PC-9 (cell line): ENCODE data around the gene OLFML2A. TPM values are rescaled to one million over a fixed set of nuclear protein-coding genes. Genes with fewer than 3 reads are reported as not detected.

Experiments
- BruUV-seq: library from RNA; stranded (reverse); fragments of 400-500 nt; replicated peaks from 2 replicates; lab custom pipeline; 2021; lab: Mats Ljungman, UMichigan
- CTCF ChIA-PET: fragments of 300-600 bp; sonication (Branson Sonifier 250); formaldehyde crosslinking; loops from one replicate; lab custom pipeline; 2022; ENCODE audit warnings: antibody characterized with exemption; lab: Charles Lee
- POLR2A ChIA-PET: fragments of 300-600 bp; sonication (Branson Sonifier 250); formaldehyde crosslinking; loops from one replicate; lab custom pipeline; 2022; ENCODE audit warnings: antibody characterized with exemption; ENCODE audit not compliant: unreplicated experiment; lab: Charles Lee
- DNase-seq, 2 experiments: peaks; one replicate each; pipeline versions ENCODE4 v3.0.0 to v3.0.0-alpha.2; 2015 to 2022; ENCODE audit warnings: mixed read lengths in 1 of 2
- H2AFZ ChIP-seq: fragments of 200-600 bp; sonication (generic); 2 replicates; pipeline ENCODE4 v1.8.1; 2017; ENCODE audit warnings: antibody characterized with exemption
- H3F3A ChIP-seq: fragments of 200-600 bp; sonication (generic); 2 replicates; pipeline ENCODE4 v1.8.1; 2017; ENCODE audit warnings: antibody characterized with exemption, mild to moderate bottlenecking, low read depth; ENCODE audit not compliant: insufficient read depth
- H3K27ac ChIP-seq: fragments of 200-600 bp; sonication (generic); 2 replicates; pipeline ENCODE4 v1.6.1; 2016; ENCODE audit warnings: mixed run types
- H3K27me3 ChIP-seq: fragments of 200-600 bp; sonication (generic); 2 replicates; pipeline ENCODE4 v1.6.1; 2016; ENCODE audit warnings: low read depth, mixed run types; ENCODE audit not compliant: insufficient read depth
- H3K36me3 ChIP-seq: fragments of 200-600 bp; sonication (generic); 2 replicates; pipeline ENCODE4 v1.6.1; 2016; ENCODE audit warnings: low read depth, mixed run types
- H3K4me1 ChIP-seq: fragments of 200-600 bp; sonication (generic); replicated peaks from 2 replicates; pipeline ENCODE4 v1.6.1; 2016; ENCODE audit warnings: mixed run types; ENCODE audit not compliant: insufficient read depth
- H3K4me2 ChIP-seq: fragments of 200-600 bp; sonication (generic); 2 replicates; pipeline ENCODE4 v1.6.1; 2017; ENCODE audit warnings: mixed run types
- H3K4me3 ChIP-seq: fragments of 200-600 bp; sonication (generic); 2 replicates; pipeline ENCODE4 v1.6.1; 2016; ENCODE audit warnings: mixed run types
- H3K79me2 ChIP-seq: fragments of 200-600 bp; sonication (generic); 2 replicates; pipeline ENCODE4 v1.6.1; 2017; ENCODE audit warnings: low read depth, mixed run types
- H3K9me2 ChIP-seq: fragments of 200-600 bp; sonication (generic); 2 replicates; pipeline ENCODE4 v1.8.1; 2017; ENCODE audit warnings: mild to moderate bottlenecking; ENCODE audit not compliant: insufficient read depth
- H3K9me3 ChIP-seq: fragments of 200-600 bp; sonication (generic); 2 replicates; pipeline ENCODE4 v1.8.1; 2016; ENCODE audit warnings: low read depth; ENCODE audit not compliant: insufficient read depth
- H4K20me1 ChIP-seq: fragments of 200-600 bp; sonication (generic); 2 replicates; pipeline ENCODE4 v1.8.1; 2017; ENCODE audit not compliant: insufficient read depth
- CTCF ChIP-seq: fragments of 200-600 bp; sonication (generic); conservative IDR thresholded peaks from 2 replicates; pipeline ENCODE4 v1.6.1; 2017; ENCODE audit warnings: mixed run types, antibody characterized with exemption, mild to moderate bottlenecking, moderate library complexity
- EZH2 ChIP-seq: fragments of 200-600 bp; sonication (generic); IDR thresholded peaks from 2 replicates; pipeline ENCODE4 v1.8.0; 2017; ENCODE audit warnings: antibody characterized with exemption, low read depth
- intact Hi-C: fragments of 100-400 bp; cut with micrococcal nuclease; formaldehyde crosslinking; loops from one replicate; pipeline ENCODE4 v1.10.0; 2022; ENCODE audit not compliant: unreplicated experiment
- total RNA-seq: library from RNA; stranded (reverse); gene quantifications from 2 replicates; pipeline ENCODE4 v1.2.3, GENCODE V29; 2021

The OLFML2A gene
- total RNA-seq, 1 experiment from 2014 or later = 5.7 TPM

- TF ChIP-seq EZH2 = no peak
- peak; percentile 64 for TF ChIP-seq CTCF
- Histone ChIP-seq H4K20me1 (no peaks in the 10 kb centered on the region), H2AFZ (no peak overlapping the region), H3K4me2 (no peak overlapping the region), H3K27ac (no peak overlapping the region), H3K27me3 (no peaks in the 10 kb centered on the region), H3K9me3 (no peaks in the 10 kb centered on the region), H3K9me2 (no peaks in the 10 kb centered on the region), H3F3A (peaks cover 12% of the 10 kb centered on the region; the same call in 1 of the 2 replicates), H3K79me2 (no peaks in the 10 kb centered on the region), H3K4me3 (no peak overlapping the region), H3K36me3 (no peaks in the 10 kb centered on the region), H3K4me1 (peaks cover 19% of the 10 kb centered on the region)
- DNase-seq = no peak
- no TSS peak for BruUV-seq
- intact Hi-C loops = no loop called here
- ChIA-PET CTCF (interaction anchor here (0.9 to 2.0 kb wide), 7 partner anchors 13 to 69 kb away, joined by 3 to 13 read pairs (median 3); partner anchors contain the start of genes NR6A1 and WDR38), POLR2A (interaction anchor here (0.7 kb wide), 1 partner anchor 20 kb away, joined by 5 read pairs; no protein-coding TSS in a partner anchor)
Observed at GRCh38 chr9:124839612-124840299, 62.8 kb downstream of the OLFML2A start.

- Histone ChIP-seq H3K9me3 (no peaks in the 10 kb centered on the region), H3K27ac (no peak overlapping the region), H3K36me3 (no peaks in the 10 kb centered on the region), H3K4me1 (peaks cover 13% of the 10 kb centered on the region), H2AFZ (no peak overlapping the region), H3K27me3 (no peaks in the 10 kb centered on the region), H3K4me2 (no peak overlapping the region), H3F3A (peaks cover 8% of the 10 kb centered on the region; the same call in 1 of the 2 replicates), H4K20me1 (no peaks in the 10 kb centered on the region), H3K79me2 (no peaks in the 10 kb centered on the region), H3K9me2 (no peaks in the 10 kb centered on the region), H3K4me3 (no peak overlapping the region)
- TF ChIP-seq CTCF = peak; percentile 50; the same call in 1 of the 2 replicates
- TF ChIP-seq EZH2 = no peak
- CTCF ChIA-PET = interaction anchor here (0.8 to 2.0 kb wide), 9 partner anchors 12 to 69 kb away, joined by 3 to 13 read pairs (median 3); partner anchors contain the start of genes NR6A1 and WDR38
- intact Hi-C loops = no loop called here
- DNase-seq = no peak
- POLR2A ChIA-PET = no interaction called here
- BruUV-seq = no TSS peak
Observed at GRCh38 chr9:124840300-124840833, 63.4 kb downstream of the OLFML2A start.

- BruUV-seq = no TSS peak
Observed at GRCh38 chr9:124841075-124841821, 64.3 kb downstream of the OLFML2A start.

More at GRCh38 chr9:124841075-124841821, 64.3 kb downstream of the OLFML2A start:
- no peak for TF ChIP-seq CTCF
- TF ChIP-seq EZH2 = no peak
- Histone ChIP-seq H2AFZ (no peak overlapping the region), H3K36me3 (no peaks in the 10 kb centered on the region), H3K9me3 (no peaks in the 10 kb centered on the region), H3K4me1 (peaks cover 9% of the 10 kb centered on the region), H3K4me2 (peak overlapping the region; percentile 41; the same call in 1 of the 2 replicates), H3K27ac (no peak overlapping the region), H3K79me2 (no peaks in the 10 kb centered on the region), H3K9me2 (no peaks in the 10 kb centered on the region), H3K4me3 (no peak overlapping the region), H4K20me1 (no peaks in the 10 kb centered on the region), H3K27me3 (no peaks in the 10 kb centered on the region), H3F3A (no peaks in the 10 kb centered on the region; the same call in 1 of the 2 replicates)
- intact Hi-C loops = no loop called here
- peak in 1 of 2 experiments; percentile 37 for DNase-seq
- CTCF ChIA-PET = interaction anchor here (0.7 to 2.0 kb wide), 5 partner anchors 11 to 67 kb away, joined by 3 to 13 read pairs (median 4); partner anchors contain the start of gene WDR38
- POLR2A ChIA-PET = no interaction called here
